ENCODE data around the gene HABP2.

HABP2 gene

DNA sequence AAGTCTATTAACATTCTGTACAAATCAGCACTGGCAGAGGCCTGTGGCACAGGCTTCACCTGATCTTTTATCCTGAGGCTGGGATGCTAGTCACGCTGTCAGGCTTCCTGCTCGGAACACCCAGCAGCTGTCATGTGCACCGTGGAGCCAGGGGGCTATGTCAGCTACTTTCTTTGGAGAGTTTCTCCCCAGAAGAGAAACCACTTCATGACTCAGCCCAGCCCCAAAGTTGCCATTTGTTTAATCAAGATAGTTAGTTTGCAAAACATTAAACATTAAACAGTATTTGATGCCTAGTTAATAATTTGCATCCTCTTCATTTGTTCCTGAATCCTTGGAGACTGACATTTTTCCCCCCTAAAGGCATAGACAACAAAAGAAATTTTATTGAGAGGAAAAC lies at the start of gene HABP2:
Gene HABP2 (plus strand): TSS at position 353 of the 400 bp plus-strand sequence. CDS start 69 bp downstream, outside the sequence.
- no peaks in the 10 kb centered on the region for H3K36me3 Mint-ChIP-seq (ENCODE audit: insufficient read depth)
- no peak within 1 kb of the TSS for H3K4me3 Mint-ChIP-seq
- H3K4me1 Mint-ChIP-seq = no peaks in the 10 kb centered on the region
- DNase-seq (ENCODE audit: low spot score in 2 of 2) = no peak
- no peaks in the 10 kb centered on the region for H3K9me3 Mint-ChIP-seq
- peaks cover 35% of the 10 kb centered on the region for H3K27me3 Mint-ChIP-seq
- no peak for ATAC-seq (replicated peaks; ENCODE audit: extremely low read depth, poor library complexity, severe bottlenecking)
- H3K27ac Mint-ChIP-seq (ENCODE audit: low read depth) = no peak within 1 kb of the TSS

DNA sequence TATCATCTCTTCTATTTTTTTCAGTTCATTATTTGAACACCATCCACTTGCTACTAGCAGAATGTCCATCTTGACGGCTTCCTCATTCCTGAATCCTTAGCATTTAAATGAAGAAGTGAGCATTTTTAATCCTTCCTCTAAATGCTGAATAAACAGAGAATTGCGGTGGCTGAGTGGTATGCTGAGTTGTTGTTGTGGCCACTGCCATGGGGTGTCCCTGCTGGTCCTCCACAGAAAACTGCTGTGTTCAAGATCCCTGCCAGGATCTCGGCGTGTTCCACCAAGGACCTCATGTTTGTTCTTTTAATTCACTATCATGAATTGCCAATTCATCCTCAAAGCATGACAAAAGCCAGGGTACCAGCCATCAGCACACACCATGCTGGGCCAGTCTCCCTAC lies 48.9 kb upstream of the HABP2 start:
- Mint-ChIP-seq H3K27ac (ENCODE audit: low read depth) (no peak overlapping the region), H3K27me3 (peaks cover 63% of the 10 kb centered on the region), H3K4me3 (no peak overlapping the region), H3K36me3 (ENCODE audit: insufficient read depth) (no peaks in the 10 kb centered on the region), H3K4me1 (no peaks in the 10 kb centered on the region), H3K9me3 (no peaks in the 10 kb centered on the region)
- no peak for DNase-seq (ENCODE audit: low spot score in 2 of 2)
- ATAC-seq (replicated peaks; ENCODE audit: extremely low read depth, poor library complexity, severe bottlenecking) = no peak

DNA sequence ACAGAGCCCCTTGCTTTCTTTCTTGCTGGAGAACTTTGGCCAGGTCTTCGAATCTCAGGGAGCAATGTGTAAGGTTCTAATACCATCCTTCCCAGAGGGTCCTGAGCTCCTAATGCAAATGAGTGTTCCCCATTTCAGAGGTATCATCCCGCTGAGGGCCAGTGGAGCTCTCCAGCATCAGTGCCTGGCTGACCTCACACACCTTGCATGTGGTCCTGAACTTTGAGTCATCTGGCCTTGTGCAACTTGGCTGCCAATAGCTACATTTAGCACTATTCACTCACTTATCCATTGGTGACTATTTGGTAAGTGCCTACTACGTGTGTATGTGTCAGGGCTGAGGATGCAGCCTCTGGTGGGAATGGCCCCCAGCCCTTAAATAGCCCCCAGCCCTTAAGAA lies 48.4 kb upstream of the HABP2 start:
- ATAC-seq (replicated peaks; ENCODE audit: extremely low read depth, poor library complexity, severe bottlenecking) = no peak

GRCh38 chr10:113506476-113506875 lies 46.4 kb upstream of the HABP2 start:
- H3K9me3 Mint-ChIP-seq = peaks cover 1% of the 10 kb centered on the region
- peaks cover 69% of the 10 kb centered on the region for H3K27me3 Mint-ChIP-seq
- no peak overlapping the region for H3K4me3 Mint-ChIP-seq
- DNase-seq (ENCODE audit: low spot score in 2 of 2) (no peak), ATAC-seq (replicated peaks; ENCODE audit: extremely low read depth, poor library complexity, severe bottlenecking) (no peak)
- H3K4me1 Mint-ChIP-seq = no peaks in the 10 kb centered on the region
- no peaks in the 10 kb centered on the region for H3K36me3 Mint-ChIP-seq (ENCODE audit: insufficient read depth)
- no peak overlapping the region for H3K27ac Mint-ChIP-seq (ENCODE audit: low read depth)

More for the DNA sequence above, 48.4 kb upstream of the HABP2 start:
- no peaks in the 10 kb centered on the region for H3K9me3 Mint-ChIP-seq
- DNase-seq (ENCODE audit: low spot score in 2 of 2) = no peak
- H3K27ac Mint-ChIP-seq (ENCODE audit: low read depth) = no peak overlapping the region
- H3K4me1 Mint-ChIP-seq = no peaks in the 10 kb centered on the region
- H3K4me3 Mint-ChIP-seq = no peak overlapping the region
- H3K27me3 Mint-ChIP-seq = peaks cover 64% of the 10 kb centered on the region
- H3K36me3 Mint-ChIP-seq (ENCODE audit: insufficient read depth) = no peaks in the 10 kb centered on the region

DNA sequence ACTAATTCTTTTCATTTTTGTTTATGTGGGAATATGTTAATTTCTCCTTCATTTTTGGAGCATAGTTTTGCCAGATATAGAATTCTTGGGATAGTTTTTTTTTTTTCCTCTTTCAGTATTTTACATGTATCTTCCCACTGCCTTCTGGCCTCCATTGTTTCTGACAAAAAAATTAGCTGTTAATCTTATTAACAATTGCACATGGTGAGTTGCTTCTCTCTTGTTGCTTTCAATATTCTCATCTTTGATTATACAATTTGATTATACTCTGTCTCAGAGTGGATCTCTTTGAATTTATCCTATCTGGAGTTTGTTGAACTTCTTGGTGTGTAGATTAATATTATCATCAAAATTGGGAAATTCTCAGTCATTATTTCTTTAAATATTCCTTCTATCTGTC lies 41.4 kb upstream of the HABP2 start:
- Mint-ChIP-seq H3K27ac (ENCODE audit: low read depth) (no peak overlapping the region), H3K36me3 (ENCODE audit: insufficient read depth) (no peaks in the 10 kb centered on the region), H3K4me3 (no peak overlapping the region), H3K27me3 (peaks cover 86% of the 10 kb centered on the region), H3K4me1 (no peaks in the 10 kb centered on the region), H3K9me3 (peaks cover 9% of the 10 kb centered on the region)
- ATAC-seq (replicated peaks; ENCODE audit: extremely low read depth, poor library complexity, severe bottlenecking) (no peak), DNase-seq (ENCODE audit: low spot score in 2 of 2) (no peak)

DNA sequence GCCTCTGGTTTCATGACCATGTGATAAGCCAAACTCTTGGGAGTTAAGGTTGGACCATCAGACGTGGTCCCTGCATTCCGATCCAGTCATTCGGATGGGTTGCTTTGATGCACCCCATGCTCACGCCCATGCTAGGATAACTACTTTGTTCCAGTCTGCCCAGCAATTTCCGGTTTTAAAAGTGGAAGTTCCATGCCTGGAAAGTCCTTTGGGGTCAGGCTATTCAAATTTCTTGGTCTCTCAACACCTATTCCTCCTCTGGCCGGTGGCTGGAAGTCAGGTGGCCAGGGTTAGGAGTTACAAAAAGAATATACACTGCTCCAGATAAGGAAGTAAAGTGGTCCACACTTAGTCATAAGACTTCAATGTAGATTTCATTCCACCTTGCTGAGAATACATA lies 37.7 kb upstream of the HABP2 start:
- no peaks in the 10 kb centered on the region for H3K36me3 Mint-ChIP-seq (ENCODE audit: insufficient read depth)
- H3K27ac Mint-ChIP-seq (ENCODE audit: low read depth) = no peak overlapping the region
- ATAC-seq (replicated peaks; ENCODE audit: extremely low read depth, poor library complexity, severe bottlenecking) = no peak
- H3K4me3 Mint-ChIP-seq = no peak overlapping the region
- H3K9me3 Mint-ChIP-seq = peaks cover 9% of the 10 kb centered on the region
- DNase-seq (ENCODE audit: low spot score in 2 of 2) = no peak
- H3K27me3 Mint-ChIP-seq = peaks cover 76% of the 10 kb centered on the region
- no peaks in the 10 kb centered on the region for H3K4me1 Mint-ChIP-seq

DNA sequence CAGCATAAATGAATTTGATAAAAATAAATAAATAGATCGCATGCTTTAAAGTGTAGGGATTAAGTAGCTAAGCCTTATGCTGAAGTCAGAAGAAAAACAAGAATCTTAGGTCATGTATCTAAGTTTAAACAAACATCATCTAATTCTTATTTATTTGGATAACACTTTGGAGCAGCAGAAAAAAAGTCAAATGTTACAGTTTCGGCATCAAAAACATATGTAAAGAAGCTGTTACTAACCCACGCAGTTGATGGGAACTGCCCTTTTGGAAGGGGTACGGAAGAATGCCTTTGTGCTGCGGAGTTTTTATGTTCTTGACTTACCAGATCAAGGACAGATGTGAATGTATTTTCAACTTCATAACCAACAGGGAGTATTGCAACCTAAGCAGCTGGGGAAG lies 37.3 kb upstream of the HABP2 start:
- DNase-seq (ENCODE audit: low spot score in 2 of 2) = no peak

DNA sequence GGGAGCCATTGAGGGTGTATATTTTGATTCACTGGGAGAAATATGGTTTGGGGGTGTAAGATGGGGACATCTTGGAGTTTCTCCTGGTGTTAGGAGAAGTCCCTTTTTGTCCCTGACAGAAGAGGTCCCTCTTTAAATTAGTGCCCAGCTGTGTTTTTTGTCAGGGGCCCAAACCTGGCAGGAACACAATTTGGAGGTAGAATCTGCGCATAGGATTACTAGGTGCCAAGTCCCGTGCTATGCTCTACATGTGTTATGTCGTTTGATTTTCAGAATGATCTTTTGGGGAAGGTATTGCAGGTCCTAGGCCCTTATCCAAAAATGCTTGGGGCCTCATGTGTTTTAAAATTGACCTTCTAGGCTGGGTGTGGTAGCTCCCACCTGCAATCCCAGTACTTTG lies 36.8 kb upstream of the HABP2 start:
- Mint-ChIP-seq H3K9me3 (peaks cover 9% of the 10 kb centered on the region), H3K36me3 (ENCODE audit: insufficient read depth) (no peaks in the 10 kb centered on the region), H3K27ac (ENCODE audit: low read depth) (no peak overlapping the region), H3K27me3 (peaks cover 74% of the 10 kb centered on the region), H3K4me1 (no peaks in the 10 kb centered on the region), H3K4me3 (no peak overlapping the region)
- no peak for ATAC-seq (replicated peaks; ENCODE audit: extremely low read depth, poor library complexity, severe bottlenecking)
- DNase-seq (ENCODE audit: low spot score in 2 of 2) = no peak

More for the DNA sequence above, 37.3 kb upstream of the HABP2 start:
- H3K36me3 Mint-ChIP-seq (ENCODE audit: insufficient read depth) = no peaks in the 10 kb centered on the region
- no peak overlapping the region for H3K4me3 Mint-ChIP-seq
- H3K27ac Mint-ChIP-seq (ENCODE audit: low read depth) = no peak overlapping the region
- H3K9me3 Mint-ChIP-seq = peaks cover 9% of the 10 kb centered on the region
- ATAC-seq (replicated peaks; ENCODE audit: extremely low read depth, poor library complexity, severe bottlenecking) = no peak
- H3K27me3 Mint-ChIP-seq = peaks cover 74% of the 10 kb centered on the region
- H3K4me1 Mint-ChIP-seq = no peaks in the 10 kb centered on the region

DNA sequence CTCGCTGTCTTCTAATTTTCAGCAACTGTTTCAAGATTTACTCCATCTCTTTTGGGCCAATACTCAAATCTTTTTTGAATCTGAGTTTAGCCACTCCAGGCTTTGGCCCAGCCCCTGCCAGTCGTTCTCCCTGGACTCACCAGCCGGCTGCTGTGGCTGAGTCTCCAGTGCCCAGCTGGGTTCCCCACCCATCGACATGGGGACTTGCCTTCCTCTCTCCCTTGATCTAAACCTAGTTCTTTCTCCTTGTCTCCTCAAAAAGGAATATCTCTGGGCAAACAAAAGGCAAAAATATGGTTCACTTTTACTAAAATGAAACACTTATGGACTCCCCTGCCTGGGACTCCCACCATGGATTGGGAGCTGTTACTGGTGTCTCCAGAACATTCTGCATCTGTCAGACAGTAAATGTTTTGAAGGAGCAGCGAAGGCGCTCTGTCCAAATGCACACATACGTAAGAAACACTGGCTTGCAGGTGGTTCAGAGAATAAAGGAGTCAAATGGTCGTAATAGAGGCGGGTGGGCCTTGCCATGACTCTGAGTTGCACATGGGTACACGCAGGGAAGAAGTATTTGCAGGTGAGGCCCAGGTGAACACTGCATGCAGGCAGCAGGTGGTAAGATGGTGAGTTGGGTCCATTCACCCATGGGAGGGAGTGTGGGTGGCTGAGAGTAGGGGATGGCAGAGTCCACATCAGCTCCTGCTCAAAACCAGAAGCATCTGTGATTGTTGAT lies 35.5 kb upstream of the HABP2 start:
- Mint-ChIP-seq H3K27me3 (peaks cover 67% of the 10 kb centered on the region), H3K36me3 (ENCODE audit: insufficient read depth) (no peaks in the 10 kb centered on the region), H3K27ac (ENCODE audit: low read depth) (no peak overlapping the region), H3K4me1 (no peaks in the 10 kb centered on the region), H3K4me3 (no peak overlapping the region), H3K9me3 (no peaks in the 10 kb centered on the region)
- no peak for ATAC-seq (replicated peaks; ENCODE audit: extremely low read depth, poor library complexity, severe bottlenecking)
- no peak for DNase-seq (ENCODE audit: low spot score in 2 of 2)

GRCh38 chr10:113517901-113518260 lies 35.0 kb upstream of the HABP2 start:
- no peak for DNase-seq (ENCODE audit: low spot score in 2 of 2)
- no peak overlapping the region for H3K4me3 Mint-ChIP-seq
- H3K36me3 Mint-ChIP-seq (ENCODE audit: insufficient read depth) = no peaks in the 10 kb centered on the region
- H3K4me1 Mint-ChIP-seq = no peaks in the 10 kb centered on the region
- ATAC-seq (replicated peaks; ENCODE audit: extremely low read depth, poor library complexity, severe bottlenecking) = no peak
- H3K27ac Mint-ChIP-seq (ENCODE audit: low read depth) = no peak overlapping the region
- peaks cover 67% of the 10 kb centered on the region for H3K27me3 Mint-ChIP-seq
- H3K9me3 Mint-ChIP-seq = no peaks in the 10 kb centered on the region

GRCh38 chr10:113518415-113518814 lies 34.4 kb upstream of the HABP2 start:
- no peak for ATAC-seq (replicated peaks; ENCODE audit: extremely low read depth, poor library complexity, severe bottlenecking)
- H3K4me3 Mint-ChIP-seq = no peak overlapping the region
- no peaks in the 10 kb centered on the region for H3K4me1 Mint-ChIP-seq
- H3K27ac Mint-ChIP-seq (ENCODE audit: low read depth) = no peak overlapping the region
- H3K27me3 Mint-ChIP-seq = peaks cover 69% of the 10 kb centered on the region
- no peaks in the 10 kb centered on the region for H3K9me3 Mint-ChIP-seq
- no peaks in the 10 kb centered on the region for H3K36me3 Mint-ChIP-seq (ENCODE audit: insufficient read depth)
- no peak for DNase-seq (ENCODE audit: low spot score in 2 of 2)

- Mint-ChIP-seq H3K9me3 (no peaks in the 10 kb centered on the region), H3K27ac (ENCODE audit: low read depth) (no peak overlapping the region), H3K4me3 (no peak overlapping the region), H3K4me1 (no peaks in the 10 kb centered on the region), H3K36me3 (ENCODE audit: insufficient read depth) (no peaks in the 10 kb centered on the region), H3K27me3 (peaks cover 69% of the 10 kb centered on the region)
- ATAC-seq (replicated peaks; ENCODE audit: extremely low read depth, poor library complexity, severe bottlenecking) (no peak), DNase-seq (ENCODE audit: low spot score in 2 of 2) (no peak)
Observed at GRCh38 chr10:113518816-113519591, 33.8 kb upstream of the HABP2 start.

DNA sequence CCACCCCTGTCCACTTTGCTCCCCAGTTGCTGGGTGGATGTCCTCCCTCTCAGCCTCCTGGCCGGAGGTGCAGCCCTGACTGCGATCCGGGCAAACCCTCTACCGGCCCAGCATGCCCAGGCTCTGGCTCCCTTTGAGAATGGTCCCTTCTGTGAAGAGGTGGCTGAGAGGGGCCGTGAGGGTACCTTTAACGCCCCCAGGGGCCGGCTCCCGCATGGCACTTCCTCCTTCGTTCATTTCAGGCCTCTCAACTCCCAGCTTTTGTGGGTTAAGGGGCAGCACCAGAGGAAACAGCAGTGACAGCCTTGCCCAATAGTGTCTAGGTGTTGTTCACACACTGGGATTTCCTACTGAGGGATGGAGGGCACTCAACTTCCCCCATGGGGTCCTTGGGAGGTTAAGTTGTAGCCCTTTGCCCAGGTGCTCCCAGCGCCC lies 33.2 kb upstream of the HABP2 start:
- H3K36me3 Mint-ChIP-seq (ENCODE audit: insufficient read depth) = no peaks in the 10 kb centered on the region
- no peak for DNase-seq (ENCODE audit: low spot score in 2 of 2)

More for the DNA sequence above, 33.2 kb upstream of the HABP2 start:
- Mint-ChIP-seq H3K27me3 (peaks cover 69% of the 10 kb centered on the region), H3K9me3 (no peaks in the 10 kb centered on the region), H3K4me1 (no peaks in the 10 kb centered on the region), H3K27ac (ENCODE audit: low read depth) (no peak overlapping the region), H3K4me3 (no peak overlapping the region)
- no peak for ATAC-seq (replicated peaks; ENCODE audit: extremely low read depth, poor library complexity, severe bottlenecking)

Data from central memory CD8-positive, alpha-beta T cell (primary cell).